Neural progenitor cell (in vitro differentiated cells): ENCODE results near the gene ATP8B3. TPM values are rescaled to one million over a fixed set of nuclear protein-coding genes. Genes with fewer than 3 reads are reported as not detected.

Source experiments
- DNase-seq: peaks from one replicate; pipeline ENCODE4 v3.0.0-alpha.2; 2016; ENCODE audit warnings: low spot score
- H2AFZ ChIP-seq: fragments of 200-600 bp; sonication (generic); replicated peaks from 2 replicates; pipeline ENCODE4 v1.6.1; 2016; ENCODE audit warnings: antibody characterized with exemption
- H3F3A ChIP-seq: fragments of 200-600 bp; sonication (generic); 2 replicates; pipeline ENCODE4 v1.6.1; 2016; ENCODE audit warnings: antibody characterized with exemption, low read depth
- H3K27ac ChIP-seq: fragments of 200-600 bp; sonication (generic); 2 replicates; pipeline ENCODE4 v1.5.1; 2016; ENCODE audit warnings: mild to moderate bottlenecking
- H3K27me3 ChIP-seq: fragments of 200-600 bp; sonication (generic); 2 replicates; pipeline ENCODE4 v1.6.1; 2016; ENCODE audit warnings: mild to moderate bottlenecking, moderate library complexity
- H3K36me3 ChIP-seq: fragments of 200-600 bp; sonication (generic); 2 replicates; pipeline ENCODE4 v1.5.1; 2016
- H3K4me1 ChIP-seq: fragments of 200-600 bp; sonication (generic); 2 replicates; pipeline ENCODE4 v1.6.1; 2016; ENCODE audit warnings: mixed run types
- H3K4me2 ChIP-seq: fragments of 200-600 bp; sonication (generic); 2 replicates; pipeline ENCODE4 v1.6.1; 2016
- H3K4me3 ChIP-seq: fragments of 200-600 bp; sonication (generic); 2 replicates; pipeline ENCODE4 v1.5.1; 2016
- H3K79me2 ChIP-seq: fragments of 200-600 bp; sonication (generic); 2 replicates; pipeline ENCODE4 v1.6.1; 2016; ENCODE audit warnings: low read depth
- H3K9ac ChIP-seq: fragments of 200-600 bp; sonication (generic); 2 replicates; pipeline ENCODE4 v1.6.1; 2016
- H3K9me3 ChIP-seq: fragments of 200-600 bp; sonication (generic); 2 replicates; pipeline ENCODE4 v1.5.1; 2016; ENCODE audit warnings: low read depth
- H4K20me1 ChIP-seq: fragments of 200-600 bp; sonication (generic); 2 replicates; pipeline ENCODE4 v1.6.1; 2016; ENCODE audit warnings: low read depth
- H3K27ac Mint-ChIP-seq: 3 replicates; pipeline ENCODE4 v1.8.0; 2021; ENCODE audit warnings: mixed read lengths
- H3K27me3 Mint-ChIP-seq: 2 replicates; pipeline ENCODE4 v1.8.0; 2022; ENCODE audit warnings: low read depth, mild to moderate bottlenecking, inconsistent platforms, moderate library complexity, mixed read lengths; ENCODE audit not compliant: insufficient read depth
- H3K36me3 Mint-ChIP-seq: 3 replicates; pipeline ENCODE4 v1.8.0; 2021; ENCODE audit warnings: mixed read lengths
- H3K4me1 Mint-ChIP-seq: 3 replicates; pipeline ENCODE4 v1.8.0; 2021; ENCODE audit warnings: mixed read lengths
- H3K4me3 Mint-ChIP-seq: 3 replicates; pipeline ENCODE4 v1.8.0; 2021; ENCODE audit warnings: mild to moderate bottlenecking, moderate library complexity, mixed read lengths
- H3K9me3 Mint-ChIP-seq: 3 replicates; pipeline ENCODE4 v1.8.0; 2020; ENCODE audit warnings: mixed read lengths
- EZH2 ChIP-seq: fragments of 200-600 bp; sonication (generic); IDR thresholded peaks from 2 replicates; pipeline ENCODE4 v1.6.1; 2017; ENCODE audit warnings: antibody characterized with exemption, mild to moderate bottlenecking, moderate library complexity
- EZH2phosphoT487 ChIP-seq: fragments of 200-600 bp; sonication (generic); IDR thresholded peaks from 2 replicates; pipeline ENCODE4 v1.6.1; 2017; ENCODE audit warnings: antibody characterized with exemption
- total RNA-seq: library from RNA; depleted of rRNA; stranded (reverse); fragments of >200 nt; gene quantifications from 2 replicates; pipeline ENCODE4 v1.2.3, GENCODE V29; 2015; ENCODE audit warnings: low replicate concordance
- TF ChIP-seq, protein P1 (sequence below): fragments of 200-600 bp; sonication (generic); IDR thresholded peaks from 2 replicates; pipeline ENCODE4 v1.5.1; 2017; ENCODE audit warnings: antibody characterized with exemption, mild to moderate bottlenecking

ATP8B3 gene
- total RNA-seq, 1 donor from 2014 or later = 0.06 TPM

DNA sequence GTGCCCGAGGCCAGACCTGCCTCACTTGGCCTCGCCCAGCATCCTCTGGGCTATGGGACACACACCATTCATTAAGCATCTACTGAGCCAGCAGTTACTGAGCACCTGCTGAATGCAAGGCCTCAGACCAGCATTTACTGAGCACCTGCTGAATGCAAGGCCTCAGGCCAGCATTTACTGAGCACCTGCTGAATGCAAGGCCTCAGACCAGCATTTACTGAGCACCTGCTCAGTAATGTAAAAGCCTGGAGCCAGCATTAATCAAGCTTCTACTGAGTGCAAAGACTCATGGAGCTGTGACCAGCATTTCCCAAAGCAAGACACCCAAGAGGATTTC is 3.7 kb downstream of the ATP8B3 start:
- Histone ChIP-seq H3K27ac (no peak overlapping the region), H3K4me3 (no peak overlapping the region), H3K9me3 (no peaks in the 10 kb centered on the region), H3F3A (peaks cover 2% of the 10 kb centered on the region), H3K9ac (no peak overlapping the region), H3K36me3 (no peaks in the 10 kb centered on the region), H2AFZ (no peak overlapping the region), H3K4me2 (no peak overlapping the region), H3K79me2 (no peaks in the 10 kb centered on the region), H3K4me1 (no peaks in the 10 kb centered on the region), H4K20me1 (peaks cover 2% of the 10 kb centered on the region), H3K27me3 (peaks cover 17% of the 10 kb centered on the region)
- Mint-ChIP-seq H3K27ac (no peak overlapping the region), H3K4me3 (no peak overlapping the region), H3K9me3 (no peaks in the 10 kb centered on the region), H3K4me1 (peaks cover 12% of the 10 kb centered on the region), H3K27me3 (peaks cover 18% of the 10 kb centered on the region), H3K36me3 (no peaks in the 10 kb centered on the region)
- no peak for DNase-seq
- TF ChIP-seq, protein P1, sequence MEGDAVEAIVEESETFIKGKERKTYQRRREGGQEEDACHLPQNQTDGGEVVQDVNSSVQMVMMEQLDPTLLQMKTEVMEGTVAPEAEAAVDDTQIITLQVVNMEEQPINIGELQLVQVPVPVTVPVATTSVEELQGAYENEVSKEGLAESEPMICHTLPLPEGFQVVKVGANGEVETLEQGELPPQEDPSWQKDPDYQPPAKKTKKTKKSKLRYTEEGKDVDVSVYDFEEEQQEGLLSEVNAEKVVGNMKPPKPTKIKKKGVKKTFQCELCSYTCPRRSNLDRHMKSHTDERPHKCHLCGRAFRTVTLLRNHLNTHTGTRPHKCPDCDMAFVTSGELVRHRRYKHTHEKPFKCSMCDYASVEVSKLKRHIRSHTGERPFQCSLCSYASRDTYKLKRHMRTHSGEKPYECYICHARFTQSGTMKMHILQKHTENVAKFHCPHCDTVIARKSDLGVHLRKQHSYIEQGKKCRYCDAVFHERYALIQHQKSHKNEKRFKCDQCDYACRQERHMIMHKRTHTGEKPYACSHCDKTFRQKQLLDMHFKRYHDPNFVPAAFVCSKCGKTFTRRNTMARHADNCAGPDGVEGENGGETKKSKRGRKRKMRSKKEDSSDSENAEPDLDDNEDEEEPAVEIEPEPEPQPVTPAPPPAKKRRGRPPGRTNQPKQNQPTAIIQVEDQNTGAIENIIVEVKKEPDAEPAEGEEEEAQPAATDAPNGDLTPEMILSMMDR = no peak

GRCh38 chr19:1807695-1808394 is 4.2 kb downstream of the ATP8B3 start:
- H3K4me3 Mint-ChIP-seq = no peak overlapping the region
- peaks cover 8% of the 10 kb centered on the region for H3K4me1 Mint-ChIP-seq
- no peak overlapping the region for H3K4me3 ChIP-seq
- TF ChIP-seq EZH2 (no peak), EZH2phosphoT487 (no peak)
- TF ChIP-seq, protein P1 = no peak
- H3K36me3 ChIP-seq = no peaks in the 10 kb centered on the region
- no peak for DNase-seq
- no peaks in the 10 kb centered on the region for H3K79me2 ChIP-seq
- no peaks in the 10 kb centered on the region for H3K9me3 Mint-ChIP-seq
- H3K27ac ChIP-seq = no peak overlapping the region
- no peaks in the 10 kb centered on the region for H4K20me1 ChIP-seq
- no peaks in the 10 kb centered on the region for H3K9me3 ChIP-seq
- H3K36me3 Mint-ChIP-seq = no peaks in the 10 kb centered on the region
- peaks cover 17% of the 10 kb centered on the region for H3K27me3 ChIP-seq
- H3K9ac ChIP-seq = no peak overlapping the region
- no peak overlapping the region for H3K4me2 ChIP-seq
- H3F3A ChIP-seq = peaks cover 2% of the 10 kb centered on the region
- H3K4me1 ChIP-seq = no peaks in the 10 kb centered on the region
- H3K27ac Mint-ChIP-seq = no peak overlapping the region
- H3K27me3 Mint-ChIP-seq = peaks cover 19% of the 10 kb centered on the region
- no peak overlapping the region for H2AFZ ChIP-seq

DNA sequence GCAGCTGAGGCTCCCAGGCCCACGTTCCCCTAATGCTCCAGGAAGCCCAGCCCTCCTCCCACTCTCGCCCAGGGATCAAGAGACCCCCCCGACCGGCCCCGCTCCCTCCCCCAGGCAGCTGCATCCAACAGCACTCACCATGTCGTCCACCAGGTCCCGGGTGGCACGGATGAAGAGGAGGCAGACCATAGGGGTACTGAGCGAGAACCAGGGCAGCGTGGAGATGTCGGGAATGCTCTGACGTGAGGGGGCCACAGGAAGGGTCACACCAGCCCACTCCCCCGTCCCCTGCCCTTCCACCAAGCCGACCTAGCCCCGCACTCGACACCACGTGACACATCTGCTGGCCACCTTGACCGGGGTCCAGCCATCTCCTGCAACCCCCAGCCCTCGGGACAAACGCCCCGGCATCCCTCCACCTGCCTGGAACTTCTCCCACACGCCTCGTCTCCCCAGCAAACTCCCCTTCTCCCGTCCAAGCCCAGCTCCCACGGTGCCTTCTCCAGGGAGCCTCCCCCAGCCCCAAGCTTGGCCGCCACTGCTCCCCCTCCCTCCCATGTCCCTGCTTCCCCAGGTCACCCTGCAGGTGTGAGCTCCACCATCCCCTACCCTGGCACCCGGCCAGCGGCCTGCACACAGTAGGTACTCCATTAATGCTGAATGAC is 4.9 kb downstream of the ATP8B3 start:
- peaks cover 3% of the 10 kb centered on the region for H3K4me1 Mint-ChIP-seq
- H2AFZ ChIP-seq = no peak overlapping the region

More for the DNA sequence above, 4.9 kb downstream of the ATP8B3 start:
- H3K36me3 Mint-ChIP-seq = no peaks in the 10 kb centered on the region
- H3K27me3 ChIP-seq = peaks cover 15% of the 10 kb centered on the region
- peaks cover 17% of the 10 kb centered on the region for H3K27me3 Mint-ChIP-seq
- no peak overlapping the region for H3K4me2 ChIP-seq
- H3K4me3 ChIP-seq = no peak overlapping the region
- H3K9me3 Mint-ChIP-seq = no peaks in the 10 kb centered on the region
- DNase-seq = no peak
- H3K9ac ChIP-seq = no peak overlapping the region
- no peak overlapping the region for H3K27ac ChIP-seq
- H3K27ac Mint-ChIP-seq = no peak overlapping the region
- H3K9me3 ChIP-seq = no peaks in the 10 kb centered on the region
- no peak for TF ChIP-seq EZH2
- TF ChIP-seq EZH2phosphoT487 = no peak
- TF ChIP-seq, protein P1 = no peak
- H3K4me1 ChIP-seq = no peaks in the 10 kb centered on the region
- H3K4me3 Mint-ChIP-seq = no peak overlapping the region
- peaks cover 2% of the 10 kb centered on the region for H3F3A ChIP-seq
- no peaks in the 10 kb centered on the region for H4K20me1 ChIP-seq
- no peaks in the 10 kb centered on the region for H3K36me3 ChIP-seq
- no peaks in the 10 kb centered on the region for H3K79me2 ChIP-seq
